HG02852 (cell line): ENCODE results near the gene IRF2BPL.

Experiments used
- ATAC-seq: cut with Tn5 transposase; IDR thresholded peaks from one replicate; pipeline ENCODE4 v1.9.1; 2021; ENCODE audit warnings: mild to moderate bottlenecking, moderate library complexity; ENCODE audit not compliant: unreplicated experiment

IRF2BPL gene

DNA sequence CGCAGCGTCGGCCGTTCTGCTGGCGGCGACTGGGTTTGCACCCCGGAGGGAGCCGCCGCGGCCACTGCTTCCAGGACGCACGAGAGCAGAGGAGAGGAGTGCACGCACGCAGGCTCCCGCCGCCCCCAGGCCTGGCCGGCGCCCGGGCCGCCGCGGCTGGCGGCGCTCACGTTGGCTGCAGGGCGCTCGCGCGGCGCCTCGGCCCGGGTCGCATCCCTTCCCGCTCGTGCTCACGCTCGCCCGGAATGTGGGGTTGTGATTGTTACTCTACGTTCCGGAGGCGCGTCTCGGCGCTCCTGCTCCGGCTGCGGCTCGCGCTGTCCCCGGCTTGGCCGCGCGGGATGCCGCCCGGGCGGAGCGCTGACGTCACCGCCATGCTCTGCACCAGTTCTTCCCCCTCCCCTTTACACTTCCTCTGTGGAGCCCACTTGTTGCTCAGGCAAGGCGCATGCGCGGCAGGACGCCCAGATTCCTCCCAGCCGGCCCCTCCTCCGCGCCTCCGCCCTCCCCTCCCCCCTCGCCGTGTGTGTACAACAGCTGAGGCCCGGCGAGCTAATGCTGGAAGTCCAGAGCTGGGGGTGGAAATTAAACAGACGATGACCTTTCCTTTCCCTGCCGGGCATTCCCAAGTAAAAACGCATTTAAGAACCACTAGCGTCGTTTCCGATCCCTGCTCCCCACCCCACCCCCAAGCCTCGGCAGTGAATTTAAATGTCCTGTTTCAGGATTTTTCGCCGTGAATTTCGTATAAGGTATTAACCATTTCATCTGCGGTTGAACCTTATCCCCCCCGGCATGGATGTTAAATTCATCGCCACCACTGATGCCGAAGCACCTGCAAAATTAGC, at the start of gene IRF2BPL:
Gene IRF2BPL (minus strand): TSS at position 325 of the 848 bp plus-strand sequence. CDS start 916 bp downstream, outside the sequence.
- ATAC-seq, result peak; percentile 74

DNA sequence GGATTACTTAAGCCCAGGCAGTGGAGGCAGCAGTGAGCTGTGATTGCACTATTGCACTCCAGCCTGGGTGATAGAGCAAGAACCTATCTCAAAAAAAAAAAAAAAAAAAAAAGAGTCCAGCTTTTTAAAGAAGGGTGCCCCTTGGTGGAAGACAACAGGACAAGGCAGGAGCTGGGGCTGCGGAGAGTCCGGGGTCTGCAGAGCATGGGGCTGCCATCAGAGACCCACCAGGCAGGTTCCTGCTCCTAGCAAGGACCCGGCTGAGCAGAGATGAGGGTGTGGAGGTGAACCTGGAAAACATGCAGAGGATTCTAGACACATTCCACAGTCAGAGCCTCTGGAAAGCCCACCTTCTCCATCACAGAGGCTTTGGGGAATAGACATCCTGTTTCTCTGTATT, 48.5 kb upstream of the IRF2BPL start:
- ATAC-seq, result no peak

DNA sequence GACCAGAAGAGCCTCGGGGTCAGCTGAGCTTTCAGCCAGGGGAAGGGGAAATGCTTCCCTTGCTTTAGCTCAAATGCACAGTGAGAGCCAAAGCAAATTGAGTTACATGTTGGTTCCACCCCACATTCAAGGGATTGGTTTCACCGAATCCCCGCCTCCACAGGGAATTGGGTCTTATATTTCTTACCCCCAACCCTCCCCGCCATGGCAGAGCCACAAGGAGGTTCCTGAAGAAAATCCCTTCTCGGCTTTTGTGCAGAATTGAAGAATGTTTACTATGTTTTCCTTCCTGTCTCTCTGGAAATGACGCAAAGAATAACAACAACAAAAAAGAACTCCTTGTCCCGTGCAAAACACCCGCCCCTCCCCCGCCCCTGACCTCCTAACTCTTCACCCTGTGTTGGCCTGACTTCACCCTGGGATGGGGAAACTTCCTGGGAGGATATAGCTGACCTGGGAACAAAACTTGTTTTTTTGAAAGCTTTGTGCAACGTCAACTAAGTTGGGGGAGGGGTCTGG, 47.7 kb upstream of the IRF2BPL start:
- ATAC-seq, result no peak

DNA sequence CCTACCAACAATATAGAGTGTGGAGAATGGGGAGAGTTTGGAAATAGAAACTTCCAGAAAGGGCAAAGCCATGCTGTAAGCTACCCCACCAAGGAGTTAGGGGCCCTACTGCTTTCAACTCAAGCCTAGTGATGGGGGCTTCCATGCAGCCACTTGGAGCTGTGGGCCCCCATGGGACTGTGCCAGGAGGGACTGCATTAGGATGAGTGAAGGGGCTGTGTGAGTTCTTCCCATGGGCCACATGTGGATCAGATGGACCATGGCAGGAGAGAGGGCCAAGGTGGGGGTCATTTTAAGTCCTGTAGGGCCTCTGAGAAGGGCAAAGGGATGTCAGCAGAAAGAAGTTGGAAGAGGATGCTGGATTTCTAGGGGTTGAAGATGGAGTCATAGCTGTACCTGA, 46.5 kb upstream of the IRF2BPL start:
- no peak for ATAC-seq

DNA sequence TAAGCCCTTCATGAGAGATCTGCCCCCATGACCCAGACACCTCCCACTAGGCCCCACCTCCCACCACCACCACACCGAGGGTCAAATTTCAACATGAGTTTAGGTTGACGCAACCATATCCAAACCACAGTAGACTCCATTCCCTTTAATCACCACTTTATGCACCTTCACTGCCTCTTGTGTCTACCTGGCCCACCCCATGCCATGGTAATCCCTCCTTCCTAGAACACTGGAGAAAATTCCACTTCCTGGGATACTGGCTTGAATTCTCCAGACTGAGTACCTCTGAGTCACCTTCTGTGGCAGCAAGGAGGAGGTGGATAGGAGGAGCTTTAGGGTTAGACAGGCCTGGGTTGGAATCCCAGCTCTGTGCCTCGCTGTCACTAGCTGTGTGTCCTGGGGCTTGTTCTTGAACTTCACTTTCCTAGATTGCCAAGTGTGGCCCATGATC, 43.5 kb upstream of the IRF2BPL start:
- ATAC-seq, result no peak

DNA sequence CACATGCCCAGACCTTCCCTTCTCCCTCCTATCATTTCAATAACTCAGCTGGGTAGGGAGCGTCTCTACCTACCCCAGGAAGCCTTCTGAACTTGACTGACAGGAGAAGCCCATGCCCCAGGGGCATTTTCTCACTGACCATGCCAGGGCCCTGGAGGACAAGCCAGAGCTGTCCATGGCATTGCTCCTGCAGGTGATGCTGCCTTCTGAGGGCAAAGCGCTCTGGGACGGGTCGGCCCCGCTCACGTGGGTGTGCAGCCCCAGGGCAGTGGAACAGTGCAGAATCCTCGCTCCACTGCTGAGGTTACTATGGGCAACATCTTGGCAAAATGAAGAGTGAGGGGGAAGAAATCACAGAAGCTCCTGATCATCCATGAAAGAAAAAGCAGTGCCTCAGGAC, 41.0 kb upstream of the IRF2BPL start:
- no peak for ATAC-seq

DNA sequence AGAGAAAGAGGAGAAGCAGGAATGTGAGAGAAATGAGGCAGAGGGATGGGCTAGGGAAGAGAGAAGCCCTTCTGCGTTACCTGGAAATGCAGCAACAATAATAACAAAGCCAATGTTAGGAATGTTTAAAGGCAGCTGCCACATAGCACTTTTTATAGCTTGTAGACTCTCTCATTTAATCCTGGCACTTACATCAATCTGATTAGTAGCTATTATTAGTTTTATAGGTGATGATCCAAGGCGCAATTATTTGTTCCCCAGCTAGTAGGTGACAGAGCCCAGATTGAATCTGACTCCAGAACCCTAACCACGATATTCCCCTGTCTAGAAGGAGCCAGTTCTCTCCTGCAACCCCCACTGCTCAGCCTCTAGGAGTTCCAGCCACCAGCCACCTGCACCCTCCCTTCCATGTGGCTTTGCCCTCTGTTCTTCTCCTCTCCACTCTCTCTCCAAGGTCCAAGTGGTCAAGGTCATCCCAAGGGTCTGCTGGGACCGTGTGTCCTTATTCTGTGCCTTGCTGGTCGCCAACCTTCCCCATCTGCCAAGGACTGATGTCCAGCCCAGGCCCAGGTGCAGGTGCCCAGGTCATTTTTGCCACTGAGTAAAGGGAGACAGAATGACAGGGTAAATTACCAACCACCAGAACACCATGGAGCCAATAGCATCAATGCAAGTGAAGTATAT, 40.2 kb upstream of the IRF2BPL start:
- no peak for ATAC-seq

DNA sequence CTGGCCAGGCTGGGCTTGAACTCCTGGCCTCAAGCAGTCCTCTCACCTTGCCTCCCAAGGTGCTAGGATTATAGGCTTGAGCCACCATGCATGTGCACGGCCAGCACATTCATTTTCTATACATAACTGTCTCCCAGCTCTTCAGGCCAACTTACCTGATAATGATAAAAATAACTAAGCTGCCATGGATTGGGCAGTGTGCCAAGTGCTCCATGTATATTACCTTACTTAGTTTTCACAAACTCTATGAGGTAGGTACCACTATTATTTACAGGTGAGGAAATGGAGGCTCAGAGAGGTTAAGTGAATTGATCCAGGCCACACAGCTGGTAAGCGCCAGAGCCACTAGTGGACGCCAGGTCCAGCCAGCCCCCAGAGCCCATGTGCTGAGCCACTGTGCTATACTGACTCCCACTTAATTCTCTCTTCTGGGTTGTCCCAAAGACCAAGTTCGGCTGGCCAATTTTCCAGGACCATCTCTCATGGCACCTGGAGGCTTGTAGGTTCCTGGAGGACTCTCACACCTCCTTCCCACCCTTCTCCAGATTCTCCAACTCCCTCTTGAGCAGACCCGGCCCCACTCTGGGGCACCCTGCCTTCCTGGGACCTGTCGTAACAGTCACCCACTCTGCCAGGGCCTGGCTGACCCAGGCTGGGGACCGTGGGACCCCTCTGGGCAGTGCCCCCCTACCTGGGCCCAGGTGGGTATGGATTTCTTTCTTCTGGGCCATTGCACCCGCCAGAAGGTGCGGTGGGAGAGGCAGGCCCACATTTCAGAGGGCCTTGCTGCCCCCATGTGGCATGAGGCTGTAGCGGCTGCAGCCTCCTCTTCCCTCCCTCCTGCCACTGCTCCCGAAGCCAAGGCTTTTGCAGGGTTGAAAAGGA, 39.4 kb upstream of the IRF2BPL start:
- ATAC-seq, result peak; percentile 41

DNA sequence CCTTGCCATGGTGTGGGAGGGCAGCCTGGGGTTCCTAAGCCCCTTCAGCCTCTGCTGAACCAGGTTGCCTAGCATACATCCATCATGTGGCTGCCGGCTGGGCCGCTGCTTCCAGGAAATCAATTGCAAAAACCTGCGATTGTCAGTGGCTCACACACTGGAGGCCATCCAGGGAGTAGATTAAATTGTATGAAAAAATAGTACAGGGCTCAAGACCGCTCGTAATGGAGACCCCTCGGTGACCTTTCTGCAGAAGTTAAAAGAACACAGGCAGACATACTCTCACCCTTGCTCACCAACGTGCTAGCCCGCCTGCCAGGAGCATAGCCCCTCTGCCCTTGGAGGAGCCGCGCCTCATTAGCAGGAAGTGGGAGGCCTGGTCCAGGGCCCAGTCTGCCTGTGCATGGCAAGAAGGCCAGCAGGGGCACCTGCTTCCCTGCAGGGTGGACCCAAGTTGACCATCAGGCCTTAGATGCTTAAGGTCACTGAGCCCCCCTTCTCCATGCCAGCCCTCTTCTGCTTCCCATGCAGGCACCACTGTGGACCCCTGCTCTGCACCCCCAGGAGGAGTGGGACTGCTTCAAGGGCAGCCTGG, 38.2 kb upstream of the IRF2BPL start:
- no peak for ATAC-seq

DNA sequence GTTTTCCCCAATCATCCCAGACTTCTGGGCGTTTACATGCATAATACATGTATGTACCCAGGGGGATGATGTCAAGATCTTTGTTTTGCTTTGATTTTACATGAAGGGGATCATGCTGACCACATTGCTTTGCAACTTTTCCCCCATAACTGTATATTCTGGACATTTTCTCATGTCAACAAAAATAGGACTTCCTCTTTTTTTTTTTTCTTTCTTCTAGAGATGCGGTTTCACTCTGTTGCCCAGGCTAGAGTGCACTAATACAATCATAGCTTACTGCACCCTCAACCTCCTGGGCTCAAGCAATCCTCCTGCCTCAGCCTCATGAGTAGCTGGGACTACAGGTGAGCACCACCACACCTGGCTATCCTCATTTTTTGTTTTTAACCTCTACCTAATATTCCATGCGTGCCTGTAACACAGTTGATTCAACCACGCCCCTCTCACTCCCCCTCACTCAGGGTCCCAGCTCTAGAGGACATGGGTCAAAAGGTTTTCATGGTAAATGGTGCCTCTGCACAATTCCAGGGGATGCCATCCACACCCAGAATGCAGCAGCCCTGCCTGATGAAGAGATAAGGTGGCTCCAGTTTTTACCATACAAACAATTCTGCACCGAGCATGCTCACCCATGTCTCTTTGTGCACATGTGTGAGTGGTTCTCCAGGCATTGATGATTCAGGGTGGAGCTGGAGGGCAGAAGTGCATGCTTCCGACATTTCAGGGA, 37.5 kb upstream of the IRF2BPL start:
- ATAC-seq, result no peak

DNA sequence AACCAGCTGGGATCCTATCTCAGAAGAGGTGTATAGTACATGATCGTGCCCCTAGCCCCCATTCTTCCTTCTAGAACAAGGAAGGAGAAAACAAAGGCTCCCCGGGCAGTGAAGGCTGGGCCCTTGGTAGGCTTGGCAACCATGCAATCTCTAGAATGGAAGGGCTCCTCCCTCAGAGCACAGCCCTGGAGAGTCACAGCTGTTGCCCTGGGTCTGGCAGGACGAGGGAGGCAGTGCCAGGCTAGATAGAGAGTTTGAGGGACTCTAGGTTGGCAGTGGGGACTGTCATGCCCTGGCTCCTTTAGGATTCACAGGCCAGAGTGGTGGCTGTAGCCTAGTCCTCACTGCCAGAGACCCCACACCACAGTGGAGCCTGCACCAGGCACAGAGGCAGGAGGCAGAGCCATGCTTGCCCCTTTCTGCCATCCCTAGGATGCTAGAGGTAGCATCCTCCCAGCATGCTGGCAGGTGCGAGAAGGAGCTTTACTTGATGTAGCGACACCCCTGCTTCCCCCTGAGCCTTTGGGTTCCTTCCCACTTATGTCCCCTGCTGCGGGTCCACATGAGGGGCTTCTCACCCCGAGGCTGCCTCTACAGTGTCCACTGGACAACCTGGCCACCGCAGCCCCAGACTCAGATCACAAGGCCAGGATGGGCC, 36.1 kb upstream of the IRF2BPL start:
- ATAC-seq, result no peak

DNA sequence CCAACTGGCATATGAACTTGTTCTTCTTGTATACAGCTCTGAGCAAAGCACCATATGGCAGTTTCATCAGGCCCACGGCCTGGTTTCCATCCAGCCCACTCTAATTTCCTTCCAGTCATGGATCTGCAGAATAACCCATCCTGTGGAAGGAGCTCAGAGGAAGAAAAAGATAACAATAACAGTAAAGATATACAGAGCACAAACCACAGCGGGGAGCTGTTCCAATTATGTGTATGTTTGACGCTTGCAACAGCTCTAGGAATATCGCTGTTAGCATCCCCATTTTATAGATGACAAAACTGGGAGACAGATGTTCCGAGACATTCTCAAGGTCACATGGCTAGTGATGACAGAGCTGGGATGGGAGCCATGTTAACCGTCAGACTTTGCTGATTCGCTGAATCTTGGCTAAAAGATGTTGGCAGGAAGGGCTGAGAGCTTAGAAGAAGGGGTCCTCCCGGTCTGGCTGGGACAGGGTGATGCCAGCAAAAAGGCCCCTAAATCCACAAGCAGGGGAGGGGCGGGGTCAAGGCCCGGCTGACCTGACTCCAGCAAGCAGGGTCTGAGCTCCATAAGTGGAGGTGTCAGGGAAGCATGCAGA, 35.2 kb upstream of the IRF2BPL start:
- no peak for ATAC-seq

DNA sequence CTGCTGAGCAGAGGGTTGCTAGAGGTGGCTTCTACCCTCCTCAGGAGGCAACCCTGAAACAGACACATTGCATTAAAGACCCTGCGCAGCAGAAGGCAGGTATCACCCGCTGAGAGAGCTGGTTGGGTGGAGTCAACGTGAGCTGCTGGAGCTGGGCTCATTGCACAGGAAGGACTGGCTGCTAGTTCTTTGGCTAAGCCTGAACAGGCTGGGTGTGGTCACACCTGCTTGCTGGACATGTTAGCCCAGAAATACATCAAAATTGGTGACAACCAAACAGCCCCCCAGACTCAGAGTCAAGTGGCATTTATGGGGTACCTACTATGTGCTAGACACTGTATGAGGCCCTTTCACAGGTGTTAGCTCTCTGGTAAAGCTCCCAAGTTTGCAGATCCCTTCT, 33.8 kb upstream of the IRF2BPL start:
- no peak for ATAC-seq

DNA sequence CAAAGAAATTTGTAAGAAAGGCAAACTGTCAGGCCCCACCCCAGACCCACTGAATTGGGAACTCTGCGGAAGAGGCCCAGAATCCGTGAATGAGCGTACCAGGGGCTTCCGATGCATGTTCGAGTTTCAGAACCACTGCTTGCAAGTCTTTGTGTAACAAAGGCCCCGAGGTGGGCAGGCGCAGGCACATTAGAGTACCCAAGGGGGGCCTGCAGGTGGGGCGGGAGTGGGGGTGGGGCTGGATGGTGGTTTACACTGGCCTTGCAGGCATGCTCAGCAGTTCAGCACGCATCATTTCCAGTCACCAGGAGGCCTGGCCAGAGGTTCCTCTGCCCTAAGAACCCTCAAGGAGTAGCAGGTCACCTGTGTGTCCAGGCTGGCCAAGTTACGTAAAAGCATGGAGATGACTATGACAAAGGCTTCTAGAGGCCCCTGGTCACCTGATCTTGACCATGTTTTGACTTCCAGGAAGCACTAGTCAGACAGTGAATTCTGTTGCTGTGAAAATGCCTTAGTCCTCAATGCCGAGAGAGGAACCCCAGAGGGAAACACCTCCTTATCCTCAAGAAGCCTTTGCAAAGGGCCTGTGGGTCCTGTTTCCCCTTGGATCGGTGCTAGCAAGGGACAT, 33.2 kb upstream of the IRF2BPL start:
- no peak for ATAC-seq

DNA sequence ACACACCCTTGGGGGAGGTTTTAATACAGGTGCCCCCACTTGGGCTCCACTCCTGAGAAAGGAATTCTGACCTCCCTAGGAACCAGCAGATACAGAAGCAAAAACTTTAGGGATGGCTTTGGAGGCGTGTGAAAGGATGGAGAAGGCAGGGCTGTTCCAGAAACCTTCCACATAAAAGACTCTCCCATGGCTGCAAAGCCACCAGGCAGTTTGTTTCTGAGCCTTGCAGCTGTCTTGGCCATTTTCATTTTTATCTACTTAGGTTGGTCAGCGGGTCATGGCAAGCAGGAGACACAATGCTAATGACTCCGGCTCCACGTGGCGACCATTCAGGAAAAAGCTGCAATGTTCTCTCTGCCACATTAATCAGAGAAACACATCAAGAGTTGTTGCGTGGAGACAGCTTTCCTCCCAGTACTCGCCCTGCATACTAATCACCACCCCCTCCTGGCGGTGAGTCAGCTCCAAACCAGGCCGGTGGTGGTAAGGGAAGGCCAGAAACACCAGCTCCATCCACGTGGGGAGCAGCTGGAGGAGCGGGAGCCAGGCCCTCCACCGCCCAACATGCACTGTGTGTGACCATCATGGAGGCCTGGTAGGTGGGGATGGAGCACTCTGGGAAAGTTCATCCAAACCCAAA, 30.9 kb upstream of the IRF2BPL start:
- no peak for ATAC-seq

DNA sequence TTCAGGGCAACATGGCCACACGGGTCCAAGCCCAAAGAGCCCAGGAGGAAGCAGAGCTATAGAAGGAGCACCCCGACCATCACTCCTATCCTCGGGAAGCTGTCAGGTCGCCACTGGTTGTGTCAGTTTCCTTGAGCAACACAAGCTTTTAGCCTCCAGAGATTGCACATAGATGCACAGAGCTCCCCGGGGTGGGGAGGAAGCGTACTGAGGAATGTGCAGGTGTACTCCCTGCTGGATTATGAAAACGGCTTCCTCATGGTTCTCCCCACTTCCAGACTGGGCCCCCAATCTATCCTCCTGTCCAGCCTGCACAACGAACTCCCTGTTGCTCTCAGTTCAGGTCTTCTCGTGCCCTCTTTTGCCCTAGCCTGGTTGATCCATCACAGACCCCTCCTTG, 30.3 kb upstream of the IRF2BPL start:
- ATAC-seq, result no peak

DNA sequence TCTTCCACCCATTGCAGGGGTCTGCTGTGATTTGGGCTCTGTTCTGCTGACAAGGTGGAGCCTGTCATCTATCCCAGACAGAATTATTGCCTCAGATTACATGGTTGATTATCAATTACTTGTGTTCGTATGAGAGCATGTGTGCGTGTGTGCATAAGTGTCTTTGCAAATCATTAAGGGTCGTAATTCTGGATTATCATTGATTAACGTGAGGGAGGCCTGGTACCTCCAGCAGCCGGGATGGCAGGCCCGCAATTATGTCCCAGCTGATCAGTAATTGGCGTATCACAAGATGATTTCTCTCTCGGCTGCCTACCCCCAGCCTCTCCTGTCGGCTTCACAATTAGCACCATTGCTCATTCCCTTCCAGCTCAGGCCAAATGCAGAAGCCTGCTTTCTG, 29.6 kb upstream of the IRF2BPL start:
- ATAC-seq, result no peak

DNA sequence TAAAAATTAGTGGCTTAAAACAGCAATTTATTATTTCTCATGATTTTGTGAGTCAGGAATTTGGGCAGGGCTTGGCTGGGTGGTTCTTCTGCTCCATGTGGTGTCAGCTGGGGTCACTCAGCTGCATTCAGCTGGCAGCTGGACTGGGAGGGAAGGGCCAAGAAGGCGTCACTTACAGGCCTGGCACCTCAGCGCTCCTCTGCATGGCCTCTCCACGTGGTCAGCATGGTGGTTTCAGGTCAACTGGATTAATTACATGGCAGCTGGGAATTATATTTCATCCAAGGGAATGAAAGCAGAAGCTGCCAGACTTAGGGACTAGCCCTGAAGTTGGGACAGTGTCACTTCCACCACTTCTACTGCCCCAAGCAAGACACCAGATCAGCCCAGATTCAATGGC, 27.5 kb upstream of the IRF2BPL start:
- ATAC-seq, result no peak
